Omental fat pad (tissue), 4 donors: ENCODE measurements around the gene TBC1D10B. TPM values are rescaled to one million over a fixed set of nuclear protein-coding genes. Genes with fewer than 3 reads are reported as not detected.

Experiments used
- ATAC-seq: fragments of 150-250 bp; one replicate; pipeline ENCODE4 v1.9.1; 2016; ENCODE audit warnings: mild to moderate bottlenecking, moderate library complexity; ENCODE audit not compliant: low FRiP score
- DNase-seq: peaks from one replicate; pipeline ENCODE4 v3.0.0-alpha.2; 2019; ENCODE audit warnings: low spot score
- total RNA-seq, 4 donors: library from RNA; depleted of rRNA; stranded (reverse); fragments of >200 nt; gene quantifications; one replicate each; pipeline ENCODE4 v1.1.0, GENCODE V29; 2016
- TF ChIP-seq, protein P1 (sequence below), 3 donors: fragments of 450-650 bp; IDR thresholded peaks; one replicate each; pipeline ENCODE4 v1.5.1; 2016 to 2017; ENCODE audit warnings: antibody characterized with exemption in 3 of 3, mild to moderate bottlenecking in 3 of 3, moderate library complexity in 2 of 3

The TBC1D10B gene
- total RNA-seq, 4 donors from 2014 or later: 19.0 to 28.6 (median 26.7) TPM

DNA sequence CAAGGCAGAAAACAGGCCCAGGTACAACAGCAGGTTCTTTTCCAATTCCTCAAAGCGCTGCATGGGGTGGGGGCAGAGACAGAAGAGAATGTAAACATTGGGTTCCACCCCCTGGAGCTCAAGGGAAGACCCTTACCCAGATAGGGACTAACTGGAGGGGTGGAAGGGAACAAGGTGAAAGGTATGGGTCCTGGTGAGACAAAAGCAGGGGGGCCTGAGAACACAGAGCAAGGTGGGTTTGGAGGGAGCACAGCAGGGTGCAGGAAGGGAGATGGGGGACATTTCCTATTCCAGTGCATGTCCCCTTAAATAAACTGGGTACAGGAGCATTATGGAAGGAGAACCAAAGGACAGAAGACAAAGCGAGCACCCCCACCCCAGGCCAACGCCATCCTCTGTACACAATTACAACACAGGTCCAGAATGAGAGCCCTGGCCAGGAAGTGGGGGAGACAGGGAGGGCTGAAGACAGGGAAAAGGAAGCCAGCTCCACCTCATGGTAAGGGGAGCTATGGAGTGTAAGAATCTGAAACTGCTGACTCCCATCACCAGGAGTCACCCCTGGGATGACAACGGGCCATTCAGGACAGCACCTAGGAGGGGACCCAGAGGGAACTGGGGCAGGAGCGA is 13.1 kb downstream of the TBC1D10B start:
- DNase-seq (no peak), ATAC-seq (no peak)
- TF ChIP-seq, protein P1, sequence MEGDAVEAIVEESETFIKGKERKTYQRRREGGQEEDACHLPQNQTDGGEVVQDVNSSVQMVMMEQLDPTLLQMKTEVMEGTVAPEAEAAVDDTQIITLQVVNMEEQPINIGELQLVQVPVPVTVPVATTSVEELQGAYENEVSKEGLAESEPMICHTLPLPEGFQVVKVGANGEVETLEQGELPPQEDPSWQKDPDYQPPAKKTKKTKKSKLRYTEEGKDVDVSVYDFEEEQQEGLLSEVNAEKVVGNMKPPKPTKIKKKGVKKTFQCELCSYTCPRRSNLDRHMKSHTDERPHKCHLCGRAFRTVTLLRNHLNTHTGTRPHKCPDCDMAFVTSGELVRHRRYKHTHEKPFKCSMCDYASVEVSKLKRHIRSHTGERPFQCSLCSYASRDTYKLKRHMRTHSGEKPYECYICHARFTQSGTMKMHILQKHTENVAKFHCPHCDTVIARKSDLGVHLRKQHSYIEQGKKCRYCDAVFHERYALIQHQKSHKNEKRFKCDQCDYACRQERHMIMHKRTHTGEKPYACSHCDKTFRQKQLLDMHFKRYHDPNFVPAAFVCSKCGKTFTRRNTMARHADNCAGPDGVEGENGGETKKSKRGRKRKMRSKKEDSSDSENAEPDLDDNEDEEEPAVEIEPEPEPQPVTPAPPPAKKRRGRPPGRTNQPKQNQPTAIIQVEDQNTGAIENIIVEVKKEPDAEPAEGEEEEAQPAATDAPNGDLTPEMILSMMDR (IDR thresholded peaks at IDR 0.05): no peak

GRCh38 chr16:30356401-30357084 is 13.8 kb downstream of the TBC1D10B start:
- DNase-seq (no peak), ATAC-seq (no peak)
- TF ChIP-seq, protein P1 (IDR thresholded peaks at IDR 0.05): no peak

GRCh38 chr16:30355954-30356308 is 14.4 kb downstream of the TBC1D10B start:
- no peak for DNase-seq

GRCh38 chr16:30355144-30355953 is 14.9 kb downstream of the TBC1D10B start, which contains the start of gene CD2BP2:
Gene CD2BP2 (minus strand): TSS chr16:30355308. CDS start chr16:30354681, 627 bp downstream.
- ATAC-seq (peak; percentile 93), DNase-seq (peak; percentile 91)
- TF ChIP-seq, protein P1 (IDR thresholded peaks at IDR 0.05): peak in 1 of 3 donors; percentile 2

More at GRCh38 chr16:30355954-30356308, 14.4 kb downstream of the TBC1D10B start:
- TF ChIP-seq, protein P1 (IDR thresholded peaks at IDR 0.05): no peak
- no peak for ATAC-seq

DNA sequence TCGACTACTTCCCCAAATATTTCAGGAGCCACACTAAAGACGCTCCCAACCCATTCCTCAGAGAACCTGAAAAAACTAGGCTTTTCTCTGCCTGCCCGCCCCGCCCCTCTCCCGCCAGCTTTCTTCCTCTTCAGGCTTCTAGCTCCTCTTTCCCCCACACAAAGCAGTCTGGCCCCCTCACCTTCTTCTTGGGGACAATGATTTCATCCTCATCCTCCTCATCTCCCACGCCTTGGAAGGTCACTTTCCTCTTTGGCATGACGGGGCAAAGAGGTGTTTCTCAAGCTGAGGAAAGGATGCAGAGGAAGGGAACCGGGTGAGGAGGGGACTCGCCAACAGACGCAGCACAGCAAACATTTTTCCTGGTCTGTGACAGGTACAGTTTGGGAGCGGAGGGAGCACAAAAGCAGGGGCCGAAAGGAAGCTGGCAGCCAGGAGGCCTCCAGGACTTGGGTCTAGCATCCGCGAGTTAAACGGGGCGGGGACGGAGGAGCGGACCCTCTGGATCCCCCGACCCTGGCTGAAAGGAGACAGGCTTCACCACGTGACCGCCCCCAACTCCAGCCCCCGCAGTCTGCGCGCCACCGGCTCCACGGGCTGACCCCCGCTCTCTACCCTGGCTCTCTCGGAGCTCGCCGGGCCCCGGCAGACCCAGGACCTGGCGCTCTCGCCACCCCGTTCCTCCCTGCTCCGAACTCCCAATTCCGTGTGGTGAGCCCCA is 15.7 kb downstream of the TBC1D10B start:
- TF ChIP-seq, protein P1 (IDR thresholded peaks at IDR 0.05): no peak
- peak; percentile 12 for ATAC-seq
- DNase-seq: no peak

GRCh38 chr16:30353438-30354129 is 16.7 kb downstream of the TBC1D10B start:
- ATAC-seq (no peak), DNase-seq (no peak)

More at GRCh38 chr16:30353438-30354129, 16.7 kb downstream of the TBC1D10B start:
- TF ChIP-seq, protein P1 (IDR thresholded peaks at IDR 0.05): no peak
